CD4-positive, alpha-beta T cell treated with Interleukin-17A for 4 hours (primary cell): ENCODE measurements around the gene SPATS2L.

Source experiments
- DNase-seq: peaks from one replicate; pipeline ENCODE4 v3.0.0-alpha.2; 2020; ENCODE audit warnings: mixed read lengths

Gene SPATS2L

GRCh38 chr2:200418399-200418798, 111.9 kb downstream of the SPATS2L start:
- no peak for DNase-seq

- no peak for DNase-seq
These were observed 112.8 kb downstream of the SPATS2L start for GRCh38 chr2:200419325-200419724.

GRCh38 chr2:200421270-200421669, 114.8 kb downstream of the SPATS2L start:
- DNase-seq, result no peak

- DNase-seq, result no peak
These were observed 115.6 kb downstream of the SPATS2L start for GRCh38 chr2:200422071-200422470.

GRCh38 chr2:200422532-200423261, 116.2 kb downstream of the SPATS2L start:
- DNase-seq, result no peak

GRCh38 chr2:200423541-200423940, 117.0 kb downstream of the SPATS2L start:
- DNase-seq, result no peak

GRCh38 chr2:200425026-200425821, 118.7 kb downstream of the SPATS2L start:
- no peak for DNase-seq

GRCh38 chr2:200426754-200427153, 120.3 kb downstream of the SPATS2L start:
- no peak for DNase-seq

GRCh38 chr2:200428961-200429665, 122.6 kb downstream of the SPATS2L start:
- DNase-seq, result no peak

- DNase-seq, result no peak
These were observed 123.5 kb downstream of the SPATS2L start for GRCh38 chr2:200430017-200430416.

- no peak for DNase-seq
These were observed 125.7 kb downstream of the SPATS2L start for GRCh38 chr2:200431996-200432705.

- DNase-seq, result no peak
These were observed 128.9 kb downstream of the SPATS2L start for GRCh38 chr2:200435379-200435778.

- no peak for DNase-seq
These were observed 131.8 kb downstream of the SPATS2L start for GRCh38 chr2:200438251-200438650.

- no peak for DNase-seq
These were observed 132.4 kb downstream of the SPATS2L start for GRCh38 chr2:200438846-200439245.

GRCh38 chr2:200439981-200440380, 133.5 kb downstream of the SPATS2L start:
- no peak for DNase-seq

- DNase-seq, result no peak
These were observed 136.0 kb downstream of the SPATS2L start for GRCh38 chr2:200442471-200442870.

- DNase-seq, result no peak
These were observed 136.9 kb downstream of the SPATS2L start for GRCh38 chr2:200443376-200443775.

GRCh38 chr2:200443916-200444315, 137.4 kb downstream of the SPATS2L start:
- DNase-seq, result no peak

- DNase-seq, result no peak
These were observed 138.0 kb downstream of the SPATS2L start for GRCh38 chr2:200444530-200444929.

GRCh38 chr2:200445284-200445683, 138.8 kb downstream of the SPATS2L start:
- no peak for DNase-seq

GRCh38 chr2:200446612-200447011, 140.1 kb downstream of the SPATS2L start:
- DNase-seq, result no peak

GRCh38 chr2:200447139-200447855, 140.8 kb downstream of the SPATS2L start:
- no peak for DNase-seq
